Measurements from ENCODE around the gene UTS2R.

The UTS2R gene

DNA sequence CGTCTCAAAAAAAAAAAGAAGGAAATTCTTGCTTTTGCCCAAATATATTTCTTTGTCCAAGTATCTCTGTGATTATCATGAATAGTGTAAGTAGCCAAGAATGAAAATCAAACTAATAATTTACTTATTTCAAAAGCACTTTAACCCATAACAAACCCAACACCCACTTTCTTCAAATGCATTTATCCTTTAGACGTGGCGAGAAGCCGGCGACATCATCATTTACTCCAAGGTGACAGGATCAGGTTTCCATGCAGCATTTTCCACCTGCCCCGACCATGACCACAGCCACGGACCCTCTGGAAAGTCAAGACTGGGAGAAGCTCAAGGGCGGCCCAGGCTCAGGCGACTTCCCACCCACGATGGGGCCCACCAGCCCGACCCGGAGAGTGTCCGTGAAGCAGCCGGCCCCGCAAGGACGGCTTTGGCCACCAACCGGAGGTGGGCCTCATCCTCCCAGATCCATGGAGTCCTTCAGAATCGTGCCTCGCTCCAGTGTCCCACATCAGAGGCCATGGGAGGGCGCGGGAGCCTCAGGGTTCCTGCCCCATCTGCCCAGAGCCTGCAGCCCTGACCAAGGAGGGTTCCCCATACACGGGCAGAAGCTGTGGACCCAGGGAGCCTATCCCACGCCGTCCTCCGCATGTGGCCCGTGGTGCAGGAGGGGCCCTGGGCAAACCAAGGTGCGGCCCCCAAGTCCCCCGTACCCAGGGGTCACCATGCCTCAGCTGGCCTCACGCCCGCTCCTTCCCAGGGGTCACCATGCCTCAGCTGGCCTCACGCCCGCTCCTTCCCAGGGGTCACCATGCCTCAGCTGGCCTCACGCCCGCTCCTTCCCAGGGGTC lies 18.7 kb downstream of the UTS2R start:
- no peak for FAIRE-seq

DNA sequence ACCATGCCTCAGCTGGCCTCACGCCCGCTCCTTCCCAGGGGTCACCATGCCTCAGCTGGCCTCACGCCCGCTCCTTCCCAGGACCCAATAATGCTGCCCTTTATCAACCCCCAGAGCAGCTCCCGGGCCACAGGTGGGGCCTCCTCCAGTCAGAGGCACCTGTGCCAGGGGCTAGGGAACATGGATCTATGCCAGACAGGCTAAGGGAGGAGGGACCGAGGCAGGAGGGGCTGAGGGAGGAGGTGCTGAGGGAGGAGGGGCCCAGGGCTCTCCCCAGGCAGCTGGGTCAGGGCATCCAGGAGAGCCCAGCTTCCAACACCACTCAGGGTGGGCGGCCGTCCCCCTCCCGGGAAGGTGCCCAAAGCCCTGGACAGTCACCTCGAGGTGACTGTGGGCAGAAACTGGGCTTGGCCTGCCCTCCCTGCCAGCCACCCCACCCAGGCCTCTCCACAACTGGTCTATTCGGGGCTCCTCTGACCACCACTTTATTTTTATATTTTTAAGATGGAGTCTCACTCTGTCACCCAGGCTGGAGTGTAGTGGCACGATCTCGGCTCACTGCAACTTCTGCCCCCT lies 19.4 kb downstream of the UTS2R start:
- FAIRE-seq: no peak

DNA sequence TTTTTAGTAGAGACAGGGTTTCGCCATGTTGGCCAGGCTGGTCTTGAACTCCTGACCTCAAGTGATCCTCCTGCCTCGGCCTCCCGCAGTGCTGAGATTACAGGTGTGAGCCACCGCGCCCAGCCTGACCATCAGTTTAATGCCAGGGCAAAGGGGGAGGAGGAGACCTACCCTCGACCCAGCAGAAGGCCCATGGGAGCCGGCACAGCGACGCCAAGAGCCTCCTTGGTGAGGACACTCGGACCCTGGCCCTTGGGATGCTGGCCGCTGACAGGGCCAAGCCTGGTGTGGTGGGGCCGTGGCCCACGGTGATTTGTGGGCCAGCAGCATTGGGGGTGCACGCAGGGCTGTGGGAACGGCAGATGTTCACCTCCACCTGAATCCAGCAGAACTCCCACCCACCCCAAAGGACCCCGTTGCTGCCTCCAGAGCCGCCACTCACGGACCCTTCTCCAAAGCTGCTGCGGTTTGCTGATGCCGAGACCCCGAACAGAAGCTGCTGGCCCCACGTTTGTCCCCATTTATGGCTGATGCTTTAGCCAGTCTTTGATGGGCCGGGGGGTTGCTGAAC lies 20.0 kb downstream of the UTS2R start:
- no peak for FAIRE-seq

GRCh38 chr17:82392209-82392920 lies 20.8 kb downstream of the UTS2R start:
- no peak for FAIRE-seq

DNA sequence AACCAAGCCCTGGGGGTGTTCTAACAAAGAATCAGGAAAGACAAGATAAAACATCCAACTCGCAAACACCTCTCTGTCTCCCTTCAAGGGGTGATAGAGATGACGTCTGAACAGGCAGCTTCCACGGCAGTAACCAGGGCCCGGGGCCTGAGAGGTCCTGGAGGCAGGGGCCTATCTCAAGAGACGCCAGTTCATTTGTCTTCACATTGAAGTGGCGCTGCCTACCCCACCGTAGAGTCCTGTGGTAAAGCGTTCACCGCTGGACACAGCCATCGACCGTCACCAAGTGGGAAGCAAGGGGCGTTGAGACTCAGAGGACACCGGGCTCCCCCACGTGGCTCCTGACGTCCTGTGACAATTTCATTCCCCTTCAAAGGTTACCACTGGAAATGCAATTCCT lies 21.4 kb downstream of the UTS2R start:
- no peak for FAIRE-seq

DNA sequence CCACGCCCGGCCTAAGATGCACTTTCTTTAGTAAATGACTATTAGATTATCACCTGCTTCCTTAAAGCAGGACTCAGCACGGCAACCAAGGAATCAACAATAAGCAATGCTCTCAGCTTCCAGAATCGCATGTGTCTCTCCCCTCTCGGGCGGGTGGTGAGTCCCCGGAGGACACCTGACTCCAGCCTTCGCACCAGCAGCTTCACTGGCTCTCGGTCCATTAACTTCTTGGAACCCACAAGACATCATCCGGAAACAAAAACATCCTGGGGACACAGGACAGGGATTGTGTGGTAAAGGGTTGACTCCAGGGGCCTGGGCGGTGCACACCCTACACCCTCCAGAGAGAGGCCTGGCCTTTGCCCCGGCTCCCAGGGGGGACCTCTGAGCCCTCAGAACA lies 22.7 kb downstream of the UTS2R start:
- no peak for FAIRE-seq

DNA sequence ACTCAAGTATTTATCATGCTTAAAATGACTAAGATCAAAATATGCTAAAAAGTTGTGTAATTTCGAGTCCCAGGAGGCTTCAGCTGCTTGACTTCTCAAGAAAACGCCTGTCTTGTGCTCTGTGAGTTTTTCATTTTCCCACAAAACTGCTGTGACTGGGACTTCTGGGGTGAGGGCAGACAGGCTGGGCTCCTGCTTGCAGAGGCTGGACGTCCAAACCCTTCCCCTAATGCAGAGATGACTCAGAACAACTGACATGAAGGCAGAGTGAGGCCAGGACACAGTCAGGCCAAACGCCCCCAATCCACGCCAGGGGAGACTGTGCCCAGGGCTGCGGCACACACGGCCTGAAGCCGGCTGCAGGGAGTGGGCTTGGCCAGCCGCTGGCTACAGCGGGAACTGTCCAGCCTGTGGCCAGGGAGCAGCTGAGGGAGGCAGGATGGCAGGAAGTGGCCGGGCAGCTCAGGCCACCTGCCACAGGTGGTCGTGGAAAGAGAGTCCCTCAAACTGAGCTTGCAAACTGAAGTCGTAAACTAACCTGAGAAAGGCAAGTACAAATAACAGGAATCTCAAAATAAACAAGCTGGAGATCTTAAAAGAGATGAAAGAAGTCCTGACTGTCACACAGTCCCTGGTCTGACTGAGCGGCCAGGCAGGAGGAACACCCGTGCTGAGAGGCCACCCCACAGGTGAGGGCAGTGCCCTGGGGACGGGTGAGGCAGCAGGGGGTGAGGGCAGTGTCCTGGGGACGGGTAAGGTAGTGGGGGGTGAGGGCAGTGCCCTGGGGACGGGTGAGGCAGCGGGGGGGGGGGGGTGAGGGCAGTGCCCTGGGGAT lies 25.3 kb downstream of the UTS2R start:
- FAIRE-seq: no peak

- no peak for FAIRE-seq
These were observed 26.1 kb downstream of the UTS2R start for GRCh38 chr17:82397449-82398335.

- FAIRE-seq: no peak
These were observed 27.5 kb downstream of the UTS2R start for GRCh38 chr17:82399041-82399441.

- FAIRE-seq: no peak
These were observed 28.1 kb downstream of the UTS2R start for GRCh38 chr17:82399601-82400101.

- FAIRE-seq: no peak
These were observed 28.6 kb downstream of the UTS2R start for GRCh38 chr17:82400206-82400605.

GRCh38 chr17:82400830-82401229 lies 29.3 kb downstream of the UTS2R start:
- FAIRE-seq: no peak

DNA sequence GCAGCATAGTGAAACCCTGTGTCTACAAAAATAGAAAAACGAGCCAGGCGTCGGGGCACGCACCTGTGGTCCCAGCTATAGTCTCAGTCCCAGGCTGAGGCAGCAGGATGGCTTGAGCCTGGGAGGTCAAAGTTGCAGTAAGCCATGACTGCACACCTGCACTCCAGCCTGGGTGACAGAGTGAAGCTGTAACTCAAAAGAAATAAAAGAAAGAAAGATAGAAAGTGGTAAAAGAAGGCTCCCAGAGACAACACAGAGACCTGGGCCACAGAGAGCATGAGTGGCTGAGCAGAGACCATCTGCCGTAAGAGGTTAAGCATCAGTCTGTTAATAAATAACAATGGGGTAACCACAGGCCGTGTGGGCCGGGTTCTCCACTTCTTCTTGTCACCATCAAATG lies 31.3 kb downstream of the UTS2R start:
- no peak for FAIRE-seq

- no peak for FAIRE-seq
These were observed 32.4 kb downstream of the UTS2R start for GRCh38 chr17:82403662-82404660.

GRCh38 chr17:82405051-82405450 lies 33.5 kb downstream of the UTS2R start:
- FAIRE-seq: no peak

GRCh38 chr17:82406131-82406671 lies 34.6 kb downstream of the UTS2R start:
- no peak for FAIRE-seq

- no peak for FAIRE-seq
These were observed 35.7 kb downstream of the UTS2R start for GRCh38 chr17:82407255-82407654.

GRCh38 chr17:82408288-82408937 lies 36.8 kb downstream of the UTS2R start:
- FAIRE-seq: no peak

- no peak for FAIRE-seq
These were observed 37.4 kb downstream of the UTS2R start for GRCh38 chr17:82408938-82409318.
